Right cardiac atrium (tissue), 5 donors: ENCODE measurements around the gene CCDC201. TPM values are rescaled to one million over a fixed set of nuclear protein-coding genes. Genes with fewer than 3 reads are reported as not detected.
A peak's percentile ranks its signal among the peaks of the same experiment; 100 is the strongest.
"Not testable (repeated sequence)": the region's sequence is repeated elsewhere in the genome, so short reads cannot be mapped to it uniquely, and the experiment has no call there.

Experiments used
- ATAC-seq, 2 donors: fragments of 200-7000 bp; cut with Tn5 transposase; one replicate each; pipeline versions ENCODE4 v1.8.0 to v1.9.1; 2020; ENCODE audit warnings: moderate library complexity in 2 of 2, mild to moderate bottlenecking in 1 of 2
- DNase-seq, 3 donors: peaks; one replicate each; pipeline ENCODE4 v3.0.0-alpha.2; 2020
- H3K27ac ChIP-seq: one replicate; pipeline ENCODE4 v1.5.1; 2013; ENCODE audit warnings: mild to moderate bottlenecking, low read length, control low read depth, moderate library complexity
- H3K27me3 ChIP-seq: one replicate; pipeline ENCODE4 v1.6.1; 2013; ENCODE audit not compliant: control insufficient read depth, insufficient read depth
- H3K4me1 ChIP-seq: one replicate; pipeline ENCODE4 v1.6.1; 2013; ENCODE audit warnings: low read length; ENCODE audit not compliant: control insufficient read depth, insufficient read depth
- H3K4me3 ChIP-seq: one replicate; pipeline ENCODE4 v1.5.1; 2013; ENCODE audit warnings: low read length, control low read depth
- H3K9me3 ChIP-seq: one replicate; pipeline ENCODE4 v1.6.1; 2013; ENCODE audit warnings: low read length; ENCODE audit not compliant: control insufficient read depth
- WGBS: extraction: QIAGEN DNeasy Blood & Tissue Kit; methylation state at CpG from one replicate; pipeline ENCODE4 v1.1.7; 2013; 5-methylcytosine and 5-hydroxymethylcytosine counted together
- intact Hi-C, 4 donors: fragments of 100-400 bp; cut with DNase I; formaldehyde crosslinking; loops; one replicate each; pipeline versions ENCODE4 v1.11.0 to v1.14.0; 2022 to 2023
- polyA plus RNA-seq: library from polyadenylated mRNA; stranded (reverse); fragments of 200-250 nt; gene quantifications from one replicate; pipeline ENCODE4 v1.2.3, GENCODE V29; 2013
- total RNA-seq, 4 donors: library from RNA; stranded (reverse); fragmentation: NEBNext Ultra II Directional; extraction: Animal tissue kit (Norgen Biotek cat#: 25700); gene quantifications; one replicate each; pipeline ENCODE4 v1.2.1, GENCODE V29; 2021
- donor health status: healthy with polysubstance abuse.
- donor health status: DM: no; HTN: yes; CAD: no.
- donor health status: DM: no; HTN: no; CAD: no.
- donor health status: DM: no; HTN: yes; CAD: no; lungs with severe emphysema.
- donor health status: DM: yes; HTN: yes; CAD: no.

The CCDC201 gene
- total and polyA plus RNA-seq, 5 donors: not detected

- intact Hi-C loops: no loop called here
- no peak overlapping the region for H3K4me3 ChIP-seq
- H3K27me3 ChIP-seq: no peaks in the 10 kb centered on the region
- DNase-seq: no peak
- no peaks in the 10 kb centered on the region for H3K9me3 ChIP-seq
- no peak overlapping the region for H3K27ac ChIP-seq
- no peaks in the 10 kb centered on the region for H3K4me1 ChIP-seq
- 74% methylated on average over 10 of the region's 10 CpGs for WGBS
- ATAC-seq: no peak
These were observed 507 bp downstream of the CCDC201 start for GRCh38 chr7:45872116-45873034.

GRCh38 chr7:45869426-45869825 lies 3.5 kb downstream of the CCDC201 start:
- DNase-seq (no peak), ATAC-seq (no peak)
- Histone ChIP-seq H3K27me3 (no peaks in the 10 kb centered on the region), H3K4me3 (no peak overlapping the region), H3K27ac (no peak overlapping the region), H3K4me1 (no peaks in the 10 kb centered on the region), H3K9me3 (no peaks in the 10 kb centered on the region)
- 72% methylated on average over 4 of the region's 4 CpGs for WGBS
- intact Hi-C loops: loop anchor here in 1 of 4 donors (10.0 kb wide), 1 partner anchor 215 kb away; no protein-coding TSS in a partner anchor

- 65% methylated on average over 2 of the region's 2 CpGs for WGBS
- H3K27me3 ChIP-seq: no peaks in the 10 kb centered on the region
- no peak overlapping the region for H3K4me3 ChIP-seq
- no peak overlapping the region for H3K27ac ChIP-seq
- intact Hi-C loops: loop anchor here in 1 of 4 donors (10.0 kb wide), 1 partner anchor 213 kb away; no protein-coding TSS in a partner anchor
- DNase-seq (no peak), ATAC-seq (no peak)
- H3K4me1 ChIP-seq: no peaks in the 10 kb centered on the region
- H3K9me3 ChIP-seq: no peaks in the 10 kb centered on the region
These were observed 5.4 kb downstream of the CCDC201 start for GRCh38 chr7:45867471-45867870.

- H3K27me3 ChIP-seq: no peaks in the 10 kb centered on the region
- H3K27ac ChIP-seq: no peak overlapping the region
- DNase-seq (no peak), ATAC-seq (no peak)
- H3K9me3 ChIP-seq: no peaks in the 10 kb centered on the region
- 71% methylated on average over 13 of the region's 13 CpGs for WGBS
- no peak overlapping the region for H3K4me3 ChIP-seq
- intact Hi-C loops: loop anchor here in 1 of 4 donors (10.0 kb wide), 1 partner anchor 211 kb away; no protein-coding TSS in a partner anchor
- H3K4me1 ChIP-seq: no peaks in the 10 kb centered on the region
These were observed 7.1 kb downstream of the CCDC201 start for GRCh38 chr7:45865594-45866410.

GRCh38 chr7:45863715-45864114 lies 9.2 kb downstream of the CCDC201 start:
- intact Hi-C loops: loop anchor here in 1 of 4 donors (10.0 kb wide), 1 partner anchor 209 kb away; no protein-coding TSS in a partner anchor
- Histone ChIP-seq H3K9me3 (no peaks in the 10 kb centered on the region), H3K4me3 (no peak overlapping the region), H3K4me1 (no peaks in the 10 kb centered on the region), H3K27ac (no peak overlapping the region), H3K27me3 (peaks cover 2% of the 10 kb centered on the region)
- 68% methylated on average over 9 of the region's 9 CpGs for WGBS
- DNase-seq (no peak), ATAC-seq (no peak)

- H3K4me1 ChIP-seq, H3K27me3 ChIP-seq, H3K9me3 ChIP-seq, ATAC-seq, H3K27ac ChIP-seq, DNase-seq, H3K4me3 ChIP-seq: not testable (repeated sequence)
- WGBS: 91% methylated on average over 4 of the region's 4 CpGs
- intact Hi-C loops: loop anchor here in 3 of 4 donors (5.0 to 10.0 kb wide), 2 partner anchors 702 to 705 kb away; partner anchors contain the start of gene RAMP3 (in 2 of the 3)
These were observed 16.0 kb downstream of the CCDC201 start for GRCh38 chr7:45856888-45857287.

GRCh38 chr7:45855680-45856079 lies 17.2 kb downstream of the CCDC201 start:
- intact Hi-C loops: loop anchor here in 3 of 4 donors (5.0 to 10.0 kb wide), 2 partner anchors 701 to 703 kb away; partner anchors contain the start of gene RAMP3 (in 2 of the 3)
- not testable (repeated sequence) for H3K27me3 ChIP-seq, H3K9me3 ChIP-seq, ATAC-seq, DNase-seq, H3K4me3 ChIP-seq, H3K4me1 ChIP-seq, H3K27ac ChIP-seq
- 27% methylated on average over 3 of the region's 3 CpGs for WGBS

- not testable (repeated sequence) for H3K4me3 ChIP-seq, DNase-seq, H3K27me3 ChIP-seq, H3K9me3 ChIP-seq, ATAC-seq, H3K27ac ChIP-seq, H3K4me1 ChIP-seq
- intact Hi-C loops: loop anchor here in 2 of 4 donors (10.0 kb wide), 1 partner anchor 699 kb away; the partner anchor contains the start of gene RAMP3 (in 2 of the 2)
- 78% methylated on average over 8 of the region's 8 CpGs for WGBS
These were observed 19.4 kb downstream of the CCDC201 start for GRCh38 chr7:45853491-45853890.

GRCh38 chr7:45852984-45853383 lies 19.9 kb downstream of the CCDC201 start:
- H3K9me3 ChIP-seq, H3K4me3 ChIP-seq, H3K27me3 ChIP-seq, ATAC-seq, DNase-seq, H3K4me1 ChIP-seq, H3K27ac ChIP-seq: not testable (repeated sequence)
- intact Hi-C loops: loop anchor here in 2 of 4 donors (10.0 kb wide), 1 partner anchor 698 kb away; the partner anchor contains the start of gene RAMP3 (in 2 of the 2)
- 57% methylated on average over 10 of the region's 10 CpGs for WGBS

GRCh38 chr7:45848734-45849133 lies 24.1 kb downstream of the CCDC201 start:
- intact Hi-C loops: not testable (repeated sequence)
- peak in 1 of 2 donors; percentile 36 for ATAC-seq

More at GRCh38 chr7:45848734-45849133, 24.1 kb downstream of the CCDC201 start:
- not testable (repeated sequence) for H3K4me3 ChIP-seq, H3K27ac ChIP-seq, H3K4me1 ChIP-seq, H3K9me3 ChIP-seq, H3K27me3 ChIP-seq, DNase-seq
- WGBS: 82% methylated on average over 6 of the region's 6 CpGs
